PC-3 (cell line): ENCODE results near the gene TSTD2.

ENCODE experiments used
- EZH2 ChIP-seq: fragments of 300-600 bp; sonication (generic); IDR thresholded peaks from one replicate; pipeline ENCODE4 v1.6.1; 2017; ENCODE audit warnings: antibody characterized with exemption, mild to moderate bottlenecking, low read length; ENCODE audit not compliant: unreplicated experiment
- EZH2phosphoT487 ChIP-seq: fragments of 300-600 bp; sonication (generic); IDR thresholded peaks from 2 replicates; pipeline ENCODE4 v1.6.1; 2018; ENCODE audit warnings: mild to moderate bottlenecking, antibody characterized with exemption, low read length, borderline replicate concordance
- TF ChIP-seq, protein P1 (sequence below): fragments of 300-600 bp; sonication (generic); conservative IDR thresholded peaks from 2 replicates; pipeline ENCODE4 v1.5.1; 2017; ENCODE audit warnings: antibody characterized with exemption, low read depth, mild to moderate bottlenecking, low read length

DNA sequence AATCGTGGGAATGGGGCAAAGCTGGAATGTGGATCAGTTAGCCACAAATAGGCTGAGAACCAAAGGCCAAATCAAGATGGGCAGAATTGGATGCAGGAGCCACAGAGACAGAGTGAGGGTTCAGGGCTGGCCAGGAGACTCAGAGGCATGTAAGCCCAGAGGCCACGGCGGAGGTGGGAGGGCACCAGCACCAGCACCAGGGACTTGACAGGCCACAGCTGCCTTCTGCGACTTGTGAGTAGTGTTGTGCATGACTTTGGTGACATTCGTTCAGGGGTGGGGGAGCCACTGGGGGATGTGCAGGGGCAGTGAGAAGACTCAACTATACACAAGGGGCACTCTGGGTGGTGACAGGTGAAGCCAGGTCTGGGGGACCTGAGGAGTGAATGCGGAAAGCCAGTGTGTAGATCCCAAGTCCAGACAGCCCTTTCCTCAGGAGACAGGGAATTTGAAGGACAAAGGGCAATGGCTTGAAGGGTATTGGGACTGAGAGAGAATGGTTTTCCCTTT is 78.5 kb downstream of the TSTD2 start:
- TF ChIP-seq EZH2 = no peak
- TF ChIP-seq, protein P1, sequence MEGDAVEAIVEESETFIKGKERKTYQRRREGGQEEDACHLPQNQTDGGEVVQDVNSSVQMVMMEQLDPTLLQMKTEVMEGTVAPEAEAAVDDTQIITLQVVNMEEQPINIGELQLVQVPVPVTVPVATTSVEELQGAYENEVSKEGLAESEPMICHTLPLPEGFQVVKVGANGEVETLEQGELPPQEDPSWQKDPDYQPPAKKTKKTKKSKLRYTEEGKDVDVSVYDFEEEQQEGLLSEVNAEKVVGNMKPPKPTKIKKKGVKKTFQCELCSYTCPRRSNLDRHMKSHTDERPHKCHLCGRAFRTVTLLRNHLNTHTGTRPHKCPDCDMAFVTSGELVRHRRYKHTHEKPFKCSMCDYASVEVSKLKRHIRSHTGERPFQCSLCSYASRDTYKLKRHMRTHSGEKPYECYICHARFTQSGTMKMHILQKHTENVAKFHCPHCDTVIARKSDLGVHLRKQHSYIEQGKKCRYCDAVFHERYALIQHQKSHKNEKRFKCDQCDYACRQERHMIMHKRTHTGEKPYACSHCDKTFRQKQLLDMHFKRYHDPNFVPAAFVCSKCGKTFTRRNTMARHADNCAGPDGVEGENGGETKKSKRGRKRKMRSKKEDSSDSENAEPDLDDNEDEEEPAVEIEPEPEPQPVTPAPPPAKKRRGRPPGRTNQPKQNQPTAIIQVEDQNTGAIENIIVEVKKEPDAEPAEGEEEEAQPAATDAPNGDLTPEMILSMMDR = no peak
- no peak for TF ChIP-seq EZH2phosphoT487
